ENCODE measurements around the gene MGAT4A. TPM values are rescaled to one million over a fixed set of nuclear protein-coding genes. Genes with fewer than 3 reads are reported as not detected.

Gene MGAT4A
- total RNA-seq, 3 donors from 2014 or later, result 73.8 to 158 (median 138) TPM

GRCh38 chr2:98771721-98772524 lies 41.0 kb upstream of the MGAT4A start:
- intact Hi-C loops (cut with DNase I, micrococcal nuclease), result no loop called here
- no peak for TF ChIP-seq CTCF (IDR thresholded peaks at IDR 0.05)
- H3K36me3 ChIP-seq (ENCODE audit: low read depth), result no peaks in the 10 kb centered on the region
- no peak for DNase-seq
- no peaks in the 10 kb centered on the region for H3K9me3 ChIP-seq
- H3K4me3 ChIP-seq, result no peak overlapping the region
- ATAC-seq, result peak; percentile 57
- peaks cover 4% of the 10 kb centered on the region for H3K4me1 ChIP-seq (ENCODE audit: low read depth)

- Histone ChIP-seq H3K4me1 (ENCODE audit: low read depth) (peaks cover 9% of the 10 kb centered on the region), H3K36me3 (ENCODE audit: low read depth) (no peaks in the 10 kb centered on the region), H3K9me3 (no peaks in the 10 kb centered on the region), H3K4me3 (no peak overlapping the region)
- ATAC-seq (no peak), DNase-seq (no peak)
- intact Hi-C loops (cut with DNase I, micrococcal nuclease), result no loop called here
- TF ChIP-seq CTCF (IDR thresholded peaks at IDR 0.05), result no peak
Observed at GRCh38 chr2:98771264-98771663, 40.3 kb upstream of the MGAT4A start.

- ATAC-seq (no peak), DNase-seq (no peak)
- Histone ChIP-seq H3K4me3 (no peak overlapping the region), H3K9me3 (no peaks in the 10 kb centered on the region), H3K36me3 (ENCODE audit: low read depth) (no peaks in the 10 kb centered on the region), H3K4me1 (ENCODE audit: low read depth) (peaks cover 9% of the 10 kb centered on the region)
- intact Hi-C loops (cut with DNase I, micrococcal nuclease), result no loop called here
- TF ChIP-seq CTCF (IDR thresholded peaks at IDR 0.05), result no peak
Observed at GRCh38 chr2:98769784-98770183, 38.9 kb upstream of the MGAT4A start.

GRCh38 chr2:98769114-98769476 lies 38.2 kb upstream of the MGAT4A start:
- intact Hi-C loops (cut with DNase I, micrococcal nuclease), result no loop called here
- H3K9me3 ChIP-seq, result no peaks in the 10 kb centered on the region
- no peak overlapping the region for H3K4me3 ChIP-seq
- TF ChIP-seq CTCF (IDR thresholded peaks at IDR 0.05), result no peak
- H3K36me3 ChIP-seq (ENCODE audit: low read depth), result no peaks in the 10 kb centered on the region
- ATAC-seq (no peak), DNase-seq (no peak)
- peaks cover 9% of the 10 kb centered on the region for H3K4me1 ChIP-seq (ENCODE audit: low read depth)

GRCh38 chr2:98768384-98769113 lies 37.6 kb upstream of the MGAT4A start:
- no peak for TF ChIP-seq CTCF (IDR thresholded peaks at IDR 0.05)
- peak; percentile 20 for ATAC-seq

More at GRCh38 chr2:98768384-98769113, 37.6 kb upstream of the MGAT4A start:
- H3K36me3 ChIP-seq (ENCODE audit: low read depth), result no peaks in the 10 kb centered on the region
- peaks cover 9% of the 10 kb centered on the region for H3K4me1 ChIP-seq (ENCODE audit: low read depth)
- H3K9me3 ChIP-seq, result no peaks in the 10 kb centered on the region
- no peak for DNase-seq
- intact Hi-C loops (cut with DNase I, micrococcal nuclease), result no loop called here
- no peak overlapping the region for H3K4me3 ChIP-seq
